SIG-M5 treated with dmso at 0.1 percent for 504 hours (cell line): ENCODE results near the gene CHIA.

Source experiments
- DNase-seq: peaks from one replicate; lab custom pipeline; 2025; ENCODE audit not compliant: unreplicated experiment; lab: John Stamatoyannopoulos, UW

The CHIA gene

DNA sequence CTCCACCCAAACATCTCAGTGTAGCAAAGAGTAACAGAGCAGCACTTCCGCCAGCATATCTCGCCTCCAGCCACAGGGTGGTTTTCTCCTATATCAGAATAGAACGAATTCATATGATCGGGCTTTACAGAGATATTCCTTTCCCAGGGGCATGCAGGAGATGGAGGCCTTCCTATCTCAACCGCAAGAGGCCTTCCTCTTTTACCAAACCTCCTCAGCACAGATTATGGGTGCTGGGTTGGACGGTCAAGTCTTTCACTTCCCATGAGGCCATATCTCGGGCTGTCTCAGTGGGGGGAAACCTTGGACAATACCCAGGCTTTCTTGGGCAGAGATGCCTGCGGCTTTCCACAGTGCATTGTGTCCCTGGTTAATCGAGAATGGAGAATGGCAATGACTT lies 71.1 kb downstream of the CHIA start:
- DNase-seq, result no peak

DNA sequence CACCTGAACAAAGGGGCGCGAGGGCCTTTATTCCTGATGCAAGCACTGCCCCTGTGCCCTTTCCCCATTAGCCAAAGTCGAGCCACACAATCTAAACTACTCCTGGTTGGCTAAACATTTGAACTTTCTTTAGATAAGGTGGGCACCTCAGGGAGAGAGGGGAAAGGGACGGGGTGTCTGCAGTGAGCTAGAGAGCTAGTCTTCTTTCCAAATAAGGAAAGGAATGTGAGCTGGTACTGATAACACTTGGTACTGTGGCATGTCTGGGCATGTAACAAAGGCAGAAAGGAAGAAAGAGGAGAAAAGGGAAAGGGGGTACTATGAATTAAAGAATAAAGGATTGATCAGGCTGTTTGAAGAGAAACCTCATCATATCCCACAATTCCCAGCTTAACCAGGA lies 74.0 kb downstream of the CHIA start:
- no peak for DNase-seq

DNA sequence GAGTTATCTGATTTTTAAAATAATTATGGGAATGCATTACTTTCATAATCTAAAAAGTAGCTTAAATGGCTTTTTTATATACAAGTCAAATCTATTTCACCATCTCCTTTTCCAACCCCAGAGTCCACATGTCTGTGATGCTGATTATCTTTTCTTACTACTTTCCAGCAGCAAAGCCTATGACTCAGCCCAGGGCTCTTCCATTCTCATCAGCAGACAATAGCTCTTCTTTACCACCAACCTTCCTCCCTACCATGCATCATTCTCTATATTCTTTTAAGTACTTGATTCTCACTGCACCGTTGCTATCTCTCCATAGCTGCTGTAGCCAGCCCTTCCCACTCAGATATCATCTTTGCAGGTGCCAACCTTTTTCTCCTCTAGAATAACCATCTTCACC lies 75.6 kb downstream of the CHIA start:
- no peak for DNase-seq

DNA sequence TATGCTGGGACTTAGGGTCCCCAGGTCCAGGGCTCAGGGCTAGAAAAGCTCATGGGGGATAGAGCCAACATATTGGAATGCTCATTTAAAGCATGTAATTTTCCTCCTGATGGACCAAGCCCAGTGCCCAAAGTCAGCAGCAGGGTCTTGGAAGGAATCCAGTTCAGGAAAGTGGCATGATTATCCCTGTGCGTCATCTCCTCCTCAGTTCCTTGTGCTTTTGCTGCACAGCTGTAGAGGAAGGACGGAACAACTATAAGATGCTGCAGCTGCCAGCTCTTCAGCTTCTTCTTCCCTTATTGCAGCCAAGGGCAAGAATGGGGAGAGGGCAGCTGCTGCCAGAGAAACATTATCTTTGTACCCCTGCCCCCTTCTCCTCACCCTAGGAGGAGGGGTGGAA lies 78.5 kb downstream of the CHIA start:
- no peak for DNase-seq

DNA sequence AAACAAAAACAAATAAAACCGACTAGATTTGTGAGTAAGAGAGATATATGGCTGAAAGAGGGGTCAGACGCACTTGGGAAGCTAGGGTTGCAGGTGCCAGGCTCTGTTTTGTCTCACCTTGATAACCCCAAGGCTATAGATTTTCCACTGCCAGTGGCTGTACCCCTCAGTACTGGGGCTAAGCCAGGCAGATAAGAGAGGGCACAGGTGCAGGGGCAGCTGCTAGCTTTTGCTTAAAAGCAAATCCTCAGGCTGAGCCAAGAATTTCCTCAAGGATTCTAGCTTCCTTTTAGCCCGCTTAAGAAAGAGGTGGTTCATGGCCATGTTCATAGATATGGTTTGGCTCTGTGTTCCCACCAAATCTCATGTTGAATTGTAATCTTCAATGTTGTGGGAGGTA lies 79.0 kb downstream of the CHIA start:
- DNase-seq, result no peak
